GM06990 (cell line): ENCODE data around the gene ZPR1.
A peak's percentile ranks its signal among the peaks of the same experiment; 100 is the strongest.

Source experiments
- DNase-seq: peaks from one replicate; pipeline ENCODE4 v3.0.0-alpha.2; 2011; ENCODE audit not compliant: insufficient read length; ENCODE audit errors: extremely low read depth
- H3K27me3 ChIP-seq: replicated peaks from 2 replicates; pipeline ENCODE4 v1.6.0; 2011; ENCODE audit warnings: low read length; ENCODE audit not compliant: control insufficient read depth, insufficient read depth
- H3K36me3 ChIP-seq: 2 replicates; pipeline ENCODE4 v1.5.1; 2011; ENCODE audit warnings: low read length; ENCODE audit not compliant: control insufficient read depth, insufficient read depth
- H3K4me3 ChIP-seq: replicated peaks from 2 replicates; pipeline ENCODE4 v1.5.1; 2011; ENCODE audit warnings: low read depth, mild to moderate bottlenecking, control low read depth, low read length
- CTCF ChIP-seq: IDR thresholded peaks from 2 replicates; pipeline ENCODE4 v1.5.1; 2011; ENCODE audit warnings: low read length, control low read depth, mild to moderate bottlenecking, inconsistent platforms; ENCODE audit not compliant: insufficient read depth, poor library complexity, severe bottlenecking

Gene ZPR1

DNA sequence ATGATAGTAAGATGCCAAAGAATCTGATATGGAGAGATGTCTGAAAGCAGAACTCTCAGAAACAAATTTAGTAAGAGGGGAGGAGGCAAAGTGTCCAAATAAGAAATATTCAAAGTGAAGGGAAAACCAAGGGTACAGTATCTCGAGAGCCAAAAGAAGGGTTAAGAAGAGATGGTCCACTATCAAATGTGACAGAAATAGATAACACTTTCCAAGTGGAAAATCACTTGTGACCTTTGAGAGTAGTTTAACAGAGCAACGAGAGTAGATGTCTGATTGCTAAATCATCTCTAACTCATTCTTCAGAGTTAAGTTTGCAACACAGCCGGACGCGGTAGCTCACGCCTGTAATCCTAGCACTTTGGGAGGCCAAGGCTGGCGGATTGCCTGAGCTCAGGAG, 10.8 kb downstream of the ZPR1 start:
- DNase-seq: no peak
- Histone ChIP-seq H3K27me3 (no peaks in the 10 kb centered on the region), H3K36me3 (peaks cover 25% of the 10 kb centered on the region), H3K4me3 (no peak overlapping the region)
- TF ChIP-seq CTCF: no peak

GRCh38 chr11:116776522-116776984, 11.3 kb downstream of the ZPR1 start:
- Histone ChIP-seq H3K27me3 (no peaks in the 10 kb centered on the region), H3K36me3 (peaks cover 23% of the 10 kb centered on the region), H3K4me3 (no peak overlapping the region)
- TF ChIP-seq CTCF: no peak
- no peak for DNase-seq

GRCh38 chr11:116775975-116776374, 11.8 kb downstream of the ZPR1 start:
- DNase-seq: no peak
- H3K27me3 ChIP-seq: no peaks in the 10 kb centered on the region
- TF ChIP-seq CTCF: no peak
- no peak overlapping the region for H3K4me3 ChIP-seq
- peaks cover 20% of the 10 kb centered on the region for H3K36me3 ChIP-seq

DNA sequence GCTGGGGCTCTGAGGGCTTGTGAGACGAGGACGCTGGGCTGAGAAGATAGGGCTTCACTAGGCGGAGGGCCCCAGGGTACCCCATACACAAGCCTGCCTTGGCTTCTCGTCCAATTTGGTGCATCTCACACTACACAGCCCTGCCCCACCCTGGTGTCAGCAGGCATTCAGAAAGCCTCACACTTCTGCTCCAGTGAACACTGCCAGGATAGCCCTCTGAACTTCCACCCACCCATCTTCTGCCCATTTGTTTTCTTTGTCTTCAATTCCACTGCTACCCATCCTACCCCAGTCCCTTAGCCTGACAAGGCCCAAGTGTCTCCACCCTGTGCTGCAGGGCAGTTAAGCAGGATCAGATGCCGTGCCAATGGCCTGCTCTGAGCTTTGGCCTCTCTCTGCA, 13.2 kb downstream of the ZPR1 start:
- H3K4me3 ChIP-seq: no peak overlapping the region
- H3K27me3 ChIP-seq: no peaks in the 10 kb centered on the region
- H3K36me3 ChIP-seq: peaks cover 18% of the 10 kb centered on the region
- no peak for DNase-seq
- no peak for TF ChIP-seq CTCF

GRCh38 chr11:116773203-116774097, 14.4 kb downstream of the ZPR1 start:
- TF ChIP-seq CTCF: no peak
- no peaks in the 10 kb centered on the region for H3K27me3 ChIP-seq
- no peak for DNase-seq
- peak overlapping the region; percentile 82 for H3K4me3 ChIP-seq
- peaks cover 9% of the 10 kb centered on the region for H3K36me3 ChIP-seq
